Measurements from ENCODE around the gene IKZF3.
"Not testable (repeated sequence)": the region's sequence is repeated elsewhere in the genome, so short reads cannot be mapped to it uniquely, and the experiment has no call there.

The IKZF3 gene

DNA sequence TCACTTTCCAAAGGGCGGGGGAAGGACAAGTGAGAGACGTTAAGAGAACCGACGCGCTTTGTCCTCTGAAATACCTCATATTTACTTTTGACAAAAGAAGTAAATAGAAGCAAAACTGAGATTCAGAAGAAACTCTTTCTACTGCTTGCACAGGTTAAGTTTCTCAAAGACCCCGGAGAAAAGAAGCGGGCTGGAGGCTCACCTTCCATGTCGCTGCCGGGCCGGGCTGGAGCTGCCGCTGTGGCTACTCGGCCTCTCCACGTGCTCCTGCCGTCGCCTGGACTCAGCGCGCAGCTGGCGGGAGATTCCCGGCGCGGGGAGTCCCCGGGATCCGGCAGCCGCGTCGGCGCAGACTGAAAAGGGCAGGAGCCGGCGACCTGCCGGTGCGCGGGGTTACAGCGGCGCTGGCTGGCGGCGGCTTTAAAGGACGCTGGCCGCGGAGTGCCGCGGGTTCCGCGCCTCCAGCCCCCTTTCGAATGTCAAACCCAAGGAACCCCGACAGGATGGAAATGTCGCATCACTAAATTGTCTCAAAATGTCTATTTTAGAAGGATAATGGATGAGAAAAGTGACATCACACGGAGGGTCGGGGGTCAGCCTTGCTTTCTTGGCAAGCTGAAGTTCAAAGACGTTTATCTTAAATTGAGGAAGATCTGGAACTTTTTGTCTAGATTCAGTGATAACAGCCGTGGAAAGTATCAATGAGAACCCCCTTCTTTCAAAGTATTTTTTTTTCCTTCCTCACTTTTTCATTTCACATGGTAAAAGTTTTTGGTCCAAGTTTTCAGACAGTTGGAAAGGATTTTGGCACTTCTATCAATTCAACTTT lies at the start of gene IKZF3:
Gene IKZF3 (minus strand): TSS at position 395 of the 829 bp plus-strand sequence. CDS start 186 bp downstream, at position 209.
- DNase-seq (ENCODE audit: low read depth, low spot score), result no peak

DNA sequence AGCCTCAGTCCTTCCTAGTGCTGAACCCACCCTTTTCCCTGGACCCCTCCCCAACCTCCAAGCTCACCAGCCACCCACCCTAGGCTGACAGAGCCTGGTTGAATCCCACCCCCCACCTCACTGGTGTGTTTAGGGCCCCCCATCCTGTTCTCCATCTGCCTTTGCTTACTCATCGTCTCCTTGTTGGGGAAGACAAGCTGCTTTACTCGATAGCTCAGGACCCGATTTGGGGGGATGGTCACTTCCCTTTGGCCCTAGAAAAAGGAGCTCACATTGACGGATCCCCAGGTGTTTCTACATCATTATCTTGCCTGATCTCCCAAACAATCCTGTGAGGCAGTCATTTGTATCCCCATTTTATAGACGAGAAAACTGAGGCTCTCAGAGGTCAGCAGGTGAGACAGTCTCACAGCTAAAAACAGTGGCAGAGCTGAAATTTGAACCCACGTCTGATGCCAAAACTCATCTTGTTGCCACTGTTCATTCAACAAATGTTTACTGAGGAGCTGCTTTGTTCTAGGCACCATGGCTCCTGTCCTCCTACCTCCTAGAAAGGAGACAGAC lies 44.8 kb upstream of the IKZF3 start:
- DNase-seq (ENCODE audit: low read depth, low spot score), result no peak

DNA sequence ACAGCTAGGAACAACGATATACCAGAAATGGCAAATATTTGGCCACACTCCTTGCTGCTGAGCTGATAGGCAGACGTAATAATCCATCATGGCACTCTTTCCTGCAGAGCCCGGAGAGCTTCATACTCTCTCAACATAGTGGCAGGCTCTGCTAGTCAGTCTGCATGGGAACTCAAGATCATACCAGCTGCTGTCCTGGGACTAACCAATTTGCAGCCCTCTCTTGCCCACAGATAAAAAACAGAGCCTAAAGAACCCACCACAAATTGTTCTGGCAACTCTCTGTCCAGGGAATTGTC lies 40.8 kb upstream of the IKZF3 start:
- no peak for DNase-seq (ENCODE audit: low read depth, low spot score)

DNA sequence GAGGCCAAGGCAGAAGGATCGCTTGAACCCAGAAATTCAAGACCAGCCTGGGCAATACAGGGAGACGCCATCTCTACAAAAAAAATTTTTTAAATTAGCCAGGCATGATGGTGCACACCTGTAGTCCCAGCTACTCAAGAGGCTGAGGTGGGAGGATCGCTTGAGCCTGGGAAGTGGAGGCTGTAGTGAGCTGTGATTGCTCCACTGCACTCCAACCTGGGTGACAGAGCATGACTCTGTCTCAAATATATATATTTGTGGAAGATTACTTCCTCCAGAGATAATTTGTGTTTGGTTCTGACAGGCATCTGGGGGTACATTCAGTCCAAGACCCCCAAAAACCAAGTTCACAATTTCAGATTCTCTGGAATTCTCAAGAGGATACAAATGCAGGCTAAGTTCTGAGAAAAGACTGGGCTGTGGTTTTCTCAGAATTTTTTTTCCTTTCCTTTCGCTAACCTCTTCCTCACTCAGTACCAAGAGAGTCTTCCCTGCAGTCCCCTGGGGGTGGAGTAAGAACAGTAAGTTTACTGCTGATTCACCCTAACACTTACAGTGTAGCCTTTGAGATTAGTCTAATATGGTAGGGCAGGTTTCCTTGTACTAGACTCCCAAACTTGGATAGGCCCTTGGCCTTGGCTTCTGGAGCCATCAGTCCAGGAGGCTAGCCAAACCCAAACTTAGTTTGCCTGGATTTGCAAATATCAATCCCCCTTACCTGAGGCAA lies 39.2 kb upstream of the IKZF3 start:
- DNase-seq (ENCODE audit: low read depth, low spot score), result no peak

DNA sequence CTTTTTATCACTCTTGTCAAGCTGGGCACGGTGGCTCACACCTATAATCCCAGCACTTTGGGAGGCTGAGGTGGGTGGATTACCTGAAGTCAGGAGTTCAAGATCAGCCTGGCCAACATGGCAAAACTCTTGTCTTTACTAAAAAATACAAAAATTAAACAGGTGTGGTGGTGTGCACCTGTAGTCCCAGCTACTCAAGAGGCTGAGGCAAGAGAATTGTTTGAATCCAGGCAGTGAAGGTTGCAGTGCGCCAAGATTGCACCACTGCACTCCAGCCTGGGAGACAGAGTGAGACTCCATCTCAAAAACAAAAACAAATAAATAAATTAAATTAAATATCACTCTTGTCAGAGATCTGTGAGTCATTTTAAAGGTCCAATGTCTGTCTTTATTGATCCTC lies 37.9 kb upstream of the IKZF3 start:
- not testable (repeated sequence) for DNase-seq (ENCODE audit: low read depth, low spot score)

DNA sequence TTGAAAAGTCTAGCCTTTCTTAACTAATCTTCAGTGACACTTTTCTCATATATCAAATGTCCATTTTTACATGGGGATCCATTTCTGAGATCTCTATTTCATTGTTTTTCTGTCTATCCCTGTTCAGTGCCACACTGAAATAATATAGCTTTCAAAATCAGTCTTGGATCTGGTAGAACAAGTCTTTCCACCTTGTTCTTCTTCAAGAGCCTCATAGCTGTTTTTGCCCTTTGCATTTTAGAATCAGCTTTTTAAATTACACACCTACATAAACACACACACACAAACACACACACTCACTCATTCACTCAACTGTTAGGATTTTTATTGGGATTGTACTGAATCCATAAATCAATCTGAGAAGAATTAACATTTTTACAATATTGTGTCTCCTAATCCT lies 35.1 kb upstream of the IKZF3 start:
- no peak for DNase-seq (ENCODE audit: low read depth, low spot score)

DNA sequence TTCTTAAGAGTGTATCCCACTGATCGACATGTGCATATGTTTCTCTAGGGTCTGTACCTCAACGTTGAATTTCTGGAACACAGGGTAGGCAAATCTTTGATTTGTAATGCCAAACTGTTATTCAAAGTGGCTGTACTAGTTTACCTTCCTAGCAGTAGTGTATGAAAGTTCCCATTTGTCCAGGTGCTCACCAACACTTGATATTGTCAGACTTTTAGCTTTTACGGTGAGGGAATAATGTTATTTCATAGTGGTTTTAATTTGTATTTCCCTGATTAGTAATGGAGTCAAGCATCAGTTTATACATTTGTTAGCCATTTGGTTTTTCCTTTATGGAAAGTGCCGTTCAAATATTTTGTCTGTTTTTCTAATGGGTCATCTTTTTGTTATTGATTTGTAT lies 34.0 kb upstream of the IKZF3 start:
- DNase-seq (ENCODE audit: low read depth, low spot score), result no peak

DNA sequence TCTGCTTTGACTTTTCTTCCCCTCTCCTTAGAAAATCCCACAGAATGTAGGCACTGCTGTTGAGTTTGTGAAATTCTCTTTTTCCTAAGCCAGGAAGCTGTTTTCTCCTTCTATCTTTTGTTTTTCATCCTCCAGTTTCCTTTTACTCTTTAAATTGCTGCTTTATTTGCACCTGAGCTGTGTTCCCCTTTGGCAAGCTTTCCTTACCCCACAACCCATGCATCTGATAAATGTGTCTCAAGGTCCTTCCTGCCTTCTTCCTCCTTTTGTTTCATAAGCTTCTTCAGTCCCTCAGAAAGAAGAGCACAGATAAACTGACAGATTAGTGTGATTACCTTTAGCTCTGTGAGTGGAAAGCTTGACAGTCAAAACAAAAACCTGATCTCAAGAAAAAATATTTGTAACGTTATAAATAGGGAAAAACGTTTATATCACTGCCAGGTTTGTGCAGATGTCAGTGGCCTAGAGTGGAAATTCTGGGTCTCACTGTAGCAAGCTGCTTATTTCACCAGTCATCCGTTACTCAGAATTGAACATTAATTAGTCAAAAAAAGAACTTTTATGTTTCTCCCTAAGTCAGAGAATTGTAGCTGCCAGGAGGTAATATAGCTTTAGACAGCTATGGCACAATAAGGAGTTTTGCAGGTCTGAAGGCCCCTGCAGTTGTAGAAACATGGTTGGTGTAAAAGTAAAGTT lies 30.7 kb upstream of the IKZF3 start:
- DNase-seq (ENCODE audit: low read depth, low spot score), result no peak

DNA sequence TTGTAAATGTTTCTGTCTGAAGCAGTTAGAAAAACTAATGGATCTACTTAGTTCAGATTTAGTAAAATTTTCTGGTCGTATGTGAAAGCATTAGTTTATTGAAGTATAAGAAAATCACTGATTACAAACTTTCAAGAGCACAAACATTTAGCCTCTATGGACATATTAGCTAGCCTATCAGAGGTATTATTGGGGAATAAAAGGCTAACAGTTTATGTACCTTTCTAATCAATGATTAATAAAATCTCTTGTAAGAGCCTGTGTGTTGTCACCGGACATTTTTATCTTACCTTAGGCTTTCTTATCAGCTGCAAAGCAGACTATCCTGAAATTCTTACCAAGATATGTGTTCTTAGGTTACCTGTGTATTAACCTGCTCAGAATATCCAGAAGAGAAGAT lies 25.1 kb upstream of the IKZF3 start:
- no peak for DNase-seq (ENCODE audit: low read depth, low spot score)

DNA sequence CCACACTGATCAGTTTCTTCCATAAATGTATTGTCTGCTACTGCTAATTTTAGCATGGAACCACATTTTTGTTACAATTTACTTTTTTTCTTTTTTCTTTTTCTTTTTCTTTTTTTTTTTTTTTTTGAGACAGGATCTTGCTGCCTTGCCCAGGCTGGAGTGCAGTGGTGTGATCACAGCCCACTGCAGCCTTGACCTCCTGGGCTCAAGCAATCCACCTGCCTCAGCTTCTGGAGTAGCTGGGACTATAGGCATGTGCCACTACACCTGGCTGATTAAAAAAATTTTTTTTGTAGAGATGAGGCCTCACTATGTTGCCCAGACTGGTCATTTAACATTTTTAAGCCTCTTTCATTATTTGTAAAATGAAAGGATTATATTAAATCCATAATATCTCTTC lies 23.0 kb upstream of the IKZF3 start:
- no peak for DNase-seq (ENCODE audit: low read depth, low spot score)

DNA sequence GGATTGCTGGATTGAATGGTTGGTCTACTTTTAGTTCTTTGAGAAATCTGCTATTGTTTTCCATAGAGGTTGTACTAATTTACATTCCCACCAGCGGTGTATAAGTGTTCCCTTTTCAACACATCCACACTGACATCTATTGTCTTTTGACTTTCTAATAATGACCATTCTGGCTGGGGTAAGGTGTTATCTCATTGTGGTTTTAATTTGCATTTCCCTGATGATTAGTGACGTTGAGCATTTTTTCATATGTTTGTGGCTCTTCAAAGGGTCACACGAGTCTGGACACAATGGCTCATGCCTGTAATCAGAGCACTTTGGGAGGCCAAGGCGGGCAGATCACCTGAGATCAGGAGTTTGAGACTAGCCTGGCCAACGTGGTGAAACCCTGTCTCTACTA lies 22.0 kb upstream of the IKZF3 start:
- not testable (repeated sequence) for DNase-seq (ENCODE audit: low read depth, low spot score)

DNA sequence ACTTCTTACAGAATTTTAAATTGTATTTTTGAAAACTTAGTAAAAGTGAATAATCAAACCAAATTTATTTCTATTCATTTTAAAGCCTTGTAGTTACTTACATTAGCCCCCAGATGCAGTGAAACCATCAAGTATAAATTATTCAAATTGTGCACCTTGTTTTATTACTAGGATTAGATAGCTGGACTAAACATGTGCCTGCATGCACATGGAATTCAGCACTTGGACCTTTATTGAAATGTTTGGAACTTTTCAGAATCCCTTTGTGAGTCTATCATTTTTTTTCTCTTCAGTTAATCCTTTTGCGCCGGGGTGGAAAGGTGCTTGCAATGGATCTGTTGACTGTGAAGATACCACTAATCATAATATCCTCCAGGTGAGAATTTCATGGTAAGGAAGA lies 8.6 kb upstream of the IKZF3 start:
- DNase-seq (ENCODE audit: low read depth, low spot score), result no peak

DNA sequence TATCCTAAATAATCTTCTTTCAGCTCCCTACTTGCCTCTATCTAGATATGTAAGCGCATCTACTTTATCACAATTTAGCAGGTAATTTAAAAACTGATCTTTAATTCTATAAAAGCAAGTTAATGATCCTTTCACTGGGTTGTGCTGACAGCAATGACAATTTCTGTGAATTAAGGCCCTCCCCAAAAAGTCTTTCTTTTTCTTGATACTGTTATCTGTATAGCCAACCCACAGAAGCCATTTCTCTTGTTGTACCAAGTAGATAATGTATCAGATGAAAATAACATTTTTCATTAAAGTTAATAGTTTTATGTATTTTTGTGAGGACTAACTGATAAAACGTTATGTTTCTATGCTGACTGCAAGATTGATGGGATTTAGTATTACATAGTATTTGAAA lies 7.7 kb upstream of the IKZF3 start:
- no peak for DNase-seq (ENCODE audit: low read depth, low spot score)

DNA sequence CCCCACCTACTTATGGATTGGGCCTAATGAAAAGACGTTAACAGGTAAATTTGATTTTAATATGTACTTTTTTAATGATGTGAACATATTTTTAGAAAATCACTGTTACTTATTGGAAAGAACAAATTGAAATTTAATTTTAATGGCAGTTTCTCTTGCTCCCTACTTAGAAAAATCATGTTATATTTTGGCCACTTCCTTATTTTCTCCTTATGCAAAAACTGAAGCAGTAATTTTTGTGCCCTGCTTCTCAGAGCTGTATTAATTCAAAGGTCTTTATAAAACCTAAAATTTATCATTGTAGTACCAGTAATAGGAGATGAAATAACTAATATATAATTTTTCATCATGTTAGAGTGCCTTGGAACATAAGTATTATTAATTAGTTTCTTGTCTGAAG lies 6.7 kb upstream of the IKZF3 start:
- no peak for DNase-seq (ENCODE audit: low read depth, low spot score)

DNA sequence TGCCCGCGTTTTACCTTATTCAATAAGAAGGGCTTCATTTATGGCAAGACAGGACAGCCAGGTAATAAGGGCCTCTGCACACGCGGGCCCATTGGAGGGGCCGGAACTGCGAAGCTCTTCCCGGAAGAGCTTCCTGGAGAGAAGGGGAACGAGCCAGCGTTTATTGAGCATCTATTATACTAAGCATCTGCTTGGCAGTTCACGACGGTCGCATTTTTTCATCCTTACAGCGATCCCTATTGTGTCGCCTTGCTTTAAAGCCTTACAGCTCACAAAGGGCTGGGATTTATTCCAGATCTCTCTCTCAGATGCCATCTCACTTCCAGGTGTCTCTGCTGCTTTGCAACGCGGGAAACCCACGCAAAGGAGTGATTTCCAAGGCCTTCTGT lies 4.4 kb upstream of the IKZF3 start:
- DNase-seq (ENCODE audit: low read depth, low spot score), result no peak

DNA sequence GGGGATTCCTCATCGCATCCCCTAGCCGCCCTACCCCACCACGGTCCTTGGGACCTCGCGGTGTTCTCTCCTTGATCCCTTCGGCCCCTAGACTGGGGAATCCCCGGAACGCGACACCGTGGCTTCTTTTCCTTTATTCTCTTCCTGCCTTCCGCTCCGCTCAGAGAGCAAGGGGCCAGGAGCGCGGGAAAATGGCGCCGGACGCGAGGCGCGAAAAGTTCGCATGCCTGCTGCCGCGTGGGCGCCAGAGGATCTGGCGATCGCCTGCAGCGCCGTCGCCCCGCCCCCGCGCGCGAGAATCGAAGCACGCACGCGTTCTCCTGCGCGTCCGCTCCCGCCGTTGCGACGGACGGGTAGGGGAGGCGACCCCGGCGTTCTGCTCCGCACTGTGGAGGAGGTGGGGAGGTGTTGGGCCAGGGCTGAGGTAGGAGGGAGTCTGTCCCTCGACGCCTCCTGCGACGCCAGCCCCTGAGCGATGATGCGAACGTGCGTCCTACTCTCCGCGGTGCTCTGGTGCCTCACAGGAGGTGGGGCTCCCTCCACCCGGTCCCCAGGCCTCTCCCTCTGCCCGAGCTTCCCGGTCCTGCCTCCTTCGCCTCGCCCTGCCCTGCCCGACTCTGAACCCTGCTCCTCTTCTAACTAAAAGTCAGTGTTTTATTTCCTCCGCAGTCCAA lies 3.9 kb upstream of the IKZF3 start, which contains the start of gene ZPBP2:
Gene ZPBP2 (plus strand): TSS at position 323 of the 674 bp plus-strand sequence. CDS start 153 bp downstream, at position 476.
- no peak for DNase-seq (ENCODE audit: low read depth, low spot score)

DNA sequence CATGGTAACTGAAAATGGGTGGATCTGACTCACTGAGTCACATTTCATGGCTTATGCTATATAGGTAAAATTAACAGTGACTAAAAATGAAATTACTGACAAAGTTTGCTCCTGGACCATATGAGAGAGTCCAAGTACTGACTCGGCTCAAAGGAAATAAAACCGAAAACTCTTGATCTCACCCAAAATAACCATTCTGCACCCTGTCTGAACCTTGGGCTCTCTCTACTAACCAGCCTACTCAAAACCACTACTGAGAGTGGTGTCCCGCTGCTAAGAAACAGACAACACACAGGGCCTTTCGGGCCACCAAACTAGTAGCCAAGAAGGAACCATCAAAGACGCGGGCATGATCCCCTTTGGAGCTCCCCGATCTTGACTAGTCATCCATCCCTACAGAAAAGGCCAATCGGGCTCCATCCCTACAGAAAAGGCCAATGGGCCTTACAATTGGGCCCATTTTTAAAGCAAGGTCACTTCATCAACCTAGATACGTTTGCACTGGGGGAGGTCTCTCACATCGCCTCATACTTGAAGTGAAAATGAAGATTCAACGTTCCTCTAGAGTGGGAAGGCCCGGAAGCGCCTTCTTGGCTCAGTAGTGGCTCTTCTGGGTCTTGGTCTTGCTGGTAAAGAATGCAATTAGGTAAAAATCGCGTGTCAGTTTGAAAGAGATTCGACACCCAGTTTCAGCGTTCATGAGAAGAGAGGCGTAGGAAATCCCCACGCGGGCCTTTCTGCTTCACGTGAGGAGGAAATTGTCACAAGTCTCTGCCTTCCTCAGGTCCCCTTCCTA lies 3.2 kb upstream of the IKZF3 start:
- no peak for DNase-seq (ENCODE audit: low read depth, low spot score)

DNA sequence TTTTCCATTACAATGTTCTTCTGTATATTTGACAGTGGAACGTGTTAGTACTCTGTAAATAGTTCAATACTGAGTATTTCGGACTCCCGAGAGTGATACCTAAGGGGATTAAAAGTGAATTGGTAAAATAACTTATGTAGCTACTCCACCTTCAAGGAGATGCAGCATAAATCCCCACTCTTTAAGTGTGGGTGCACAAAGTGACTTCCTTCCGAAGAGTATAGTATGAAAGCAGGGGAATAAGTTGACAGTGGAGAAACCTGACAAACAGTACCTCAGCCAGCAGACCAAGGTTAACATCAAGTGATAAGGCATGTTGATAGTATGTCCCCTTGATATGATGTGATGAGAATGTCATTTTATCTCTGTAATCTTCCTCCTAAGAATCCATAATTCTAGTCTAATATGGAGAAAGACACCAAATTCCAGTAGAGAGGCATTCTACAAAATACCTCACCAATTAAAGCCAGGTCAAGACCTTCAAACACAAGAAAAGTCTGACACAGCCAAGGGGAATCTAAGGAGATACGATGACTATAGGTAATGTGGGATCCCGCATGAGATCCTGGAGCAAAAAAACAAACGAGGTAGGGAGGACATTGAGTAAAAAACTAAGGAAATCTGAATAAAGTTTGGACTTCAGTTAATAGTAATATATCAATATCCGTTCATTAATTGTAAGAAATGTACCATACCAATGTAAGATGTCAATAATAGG lies 2.1 kb upstream of the IKZF3 start:
- no peak for DNase-seq (ENCODE audit: low read depth, low spot score)

DNA sequence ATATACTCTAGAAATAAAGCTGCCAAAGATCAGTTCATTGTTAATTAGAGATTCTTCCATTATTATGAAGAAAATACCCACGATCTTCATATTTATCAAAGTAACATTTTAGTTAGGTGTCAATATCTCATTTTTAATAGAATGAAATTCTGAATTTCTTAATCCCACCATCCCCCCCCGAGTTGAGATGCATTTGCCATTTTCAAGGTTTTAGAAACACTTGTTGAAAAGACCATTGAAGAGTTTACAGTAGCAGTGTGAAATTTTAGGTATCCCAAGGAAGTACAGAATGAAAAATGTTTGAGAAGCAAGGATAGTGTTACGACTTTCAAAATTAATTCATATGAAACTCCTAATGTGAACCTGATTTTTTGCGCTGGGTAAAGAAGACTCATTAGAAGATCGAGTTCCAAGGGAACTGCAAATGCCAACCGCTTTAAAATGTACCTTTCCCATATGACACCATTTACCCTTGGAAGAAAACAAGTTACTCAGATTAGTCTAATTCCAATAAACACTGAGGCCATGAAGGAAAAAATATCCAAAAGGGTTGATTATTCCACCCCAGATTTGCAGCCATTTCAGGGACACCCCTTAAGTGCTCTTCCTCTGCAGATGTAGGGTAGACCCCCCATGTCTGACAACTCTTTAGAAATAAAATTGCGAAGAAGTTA lies 731 bp downstream of the IKZF3 start:
- DNase-seq (ENCODE audit: low read depth, low spot score), result no peak

DNA sequence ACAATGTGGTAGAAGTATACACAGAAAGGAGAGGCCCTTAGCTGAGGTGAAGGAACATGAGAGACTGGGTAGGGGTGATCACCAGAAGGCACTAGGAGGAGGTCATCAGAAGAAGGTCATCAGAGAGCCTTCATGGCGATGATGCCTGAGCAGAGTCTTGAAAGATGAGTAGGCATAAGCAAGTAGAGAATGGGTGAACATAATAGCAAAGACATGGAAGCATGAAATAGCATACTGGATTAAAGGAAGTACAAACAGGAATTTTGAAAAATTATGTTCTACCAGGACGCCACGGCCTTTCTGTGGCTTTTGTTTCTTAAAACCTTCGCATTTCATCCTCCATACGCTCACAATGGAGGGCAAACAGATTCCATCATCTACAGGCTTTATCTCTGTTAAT lies 2.9 kb downstream of the IKZF3 start:
- DNase-seq (ENCODE audit: low read depth, low spot score), result no peak

Data from brain pericyte (primary cell).